ENCODE results near the gene PGM5. TPM values are rescaled to one million over a fixed set of nuclear protein-coding genes. Genes with fewer than 3 reads are reported as not detected.

PGM5 gene
- total RNA-seq, 1 experiment from 2014 or later = not detected

- POLR2A ChIA-PET (ENCODE audit: unreplicated experiment) = no interaction called here
- BruUV-seq (replicated peaks) = no TSS peak
- Histone ChIP-seq H3K9me2 (ENCODE audit: insufficient read depth) (peaks cover 3% of the 10 kb centered on the region; the same call in 1 of the 2 replicates), H3K27me3 (ENCODE audit: insufficient read depth, low read depth) (peaks cover 27% of the 10 kb centered on the region), H4K20me1 (ENCODE audit: insufficient read depth) (no peaks in the 10 kb centered on the region), H3K9me3 (ENCODE audit: insufficient read depth, low read depth) (no peaks in the 10 kb centered on the region), H3K79me2 (ENCODE audit: low read depth) (no peaks in the 10 kb centered on the region), H3K36me3 (ENCODE audit: low read depth) (no peaks in the 10 kb centered on the region), H2AFZ (no peak overlapping the region), H3K4me3 (no peak overlapping the region), H3K4me1 (replicated peaks; ENCODE audit: insufficient read depth) (no peaks in the 10 kb centered on the region), H3F3A (ENCODE audit: insufficient read depth, low read depth) (no peaks in the 10 kb centered on the region), H3K27ac (no peak overlapping the region), H3K4me2 (no peak overlapping the region)
- DNase-seq = no peak
- TF ChIP-seq EZH2 (IDR thresholded peaks at IDR 0.05; ENCODE audit: low read depth) (no peak), CTCF (conservative IDR thresholded peaks at IDR 0.05) (no peak)
- CTCF ChIA-PET = no interaction called here
- intact Hi-C loops (cut with micrococcal nuclease; ENCODE audit: unreplicated experiment) = no loop called here
These were observed 105.8 kb downstream of the PGM5 start for GRCh38 chr9:68462105-68462775.

DNA sequence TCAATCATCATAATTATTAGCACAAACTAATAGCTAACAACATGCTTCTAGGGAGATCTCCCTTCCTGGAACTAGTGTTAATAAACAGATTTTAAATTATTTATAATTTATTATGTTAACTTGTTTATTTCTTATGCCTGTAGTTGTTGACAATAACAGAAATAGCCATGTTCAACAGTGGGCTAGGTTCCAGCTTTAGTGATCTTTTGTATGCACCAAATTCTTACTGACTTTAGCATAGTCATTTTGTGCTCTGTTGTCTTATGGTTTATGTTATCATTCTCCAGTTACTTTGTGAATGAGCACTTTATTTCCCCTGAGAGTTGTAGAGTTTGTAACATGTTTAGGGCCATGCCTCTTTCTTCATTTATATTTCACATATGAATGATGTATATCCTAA lies 113.7 kb downstream of the PGM5 start:
- no peak overlapping the region for H3K4me2 ChIP-seq
- no peaks in the 10 kb centered on the region for H3K9me3 ChIP-seq (ENCODE audit: insufficient read depth, low read depth)
- H3K4me1 ChIP-seq (replicated peaks; ENCODE audit: insufficient read depth) = no peaks in the 10 kb centered on the region
- ChIA-PET POLR2A (ENCODE audit: unreplicated experiment) (no interaction called here), CTCF (no interaction called here)
- H4K20me1 ChIP-seq (ENCODE audit: insufficient read depth) = no peaks in the 10 kb centered on the region
- no peak for DNase-seq
- H3K79me2 ChIP-seq (ENCODE audit: low read depth) = no peaks in the 10 kb centered on the region
- no peak overlapping the region for H3K4me3 ChIP-seq
- intact Hi-C loops (cut with micrococcal nuclease; ENCODE audit: unreplicated experiment) = no loop called here
- no peak overlapping the region for H3K27ac ChIP-seq
- H2AFZ ChIP-seq = no peak overlapping the region
- TF ChIP-seq EZH2 (IDR thresholded peaks at IDR 0.05; ENCODE audit: low read depth) = no peak
- TF ChIP-seq CTCF (conservative IDR thresholded peaks at IDR 0.05) = no peak
- H3K36me3 ChIP-seq (ENCODE audit: low read depth) = no peaks in the 10 kb centered on the region
- no peaks in the 10 kb centered on the region for H3K9me2 ChIP-seq (ENCODE audit: insufficient read depth)
- peaks cover 27% of the 10 kb centered on the region; the same call in 1 of the 2 replicates for H3K27me3 ChIP-seq (ENCODE audit: insufficient read depth, low read depth)
- no peaks in the 10 kb centered on the region for H3F3A ChIP-seq (ENCODE audit: insufficient read depth, low read depth)
- no TSS peak for BruUV-seq (replicated peaks)

DNA sequence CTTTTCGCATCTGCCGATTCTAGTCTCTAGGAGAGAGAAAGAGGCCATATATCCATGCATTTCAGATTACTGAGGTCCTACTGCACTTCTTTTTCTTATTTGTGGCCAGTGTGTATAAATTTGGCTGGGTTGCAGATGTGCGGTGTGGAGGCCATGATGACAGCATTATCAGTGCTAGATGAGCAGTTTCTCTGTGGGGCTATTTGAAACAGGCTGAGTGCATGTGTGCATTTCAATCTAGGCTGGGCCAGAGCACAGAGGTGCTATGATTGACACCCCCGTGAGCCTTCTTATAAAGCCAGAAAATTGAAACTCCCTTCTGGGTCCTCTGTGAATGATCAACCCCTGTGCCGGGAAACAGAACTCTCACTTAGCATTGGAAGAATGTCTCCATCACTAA lies 114.2 kb downstream of the PGM5 start:
- Histone ChIP-seq H3K9me3 (ENCODE audit: insufficient read depth, low read depth) (no peaks in the 10 kb centered on the region), H2AFZ (no peak overlapping the region), H3K27me3 (ENCODE audit: insufficient read depth, low read depth) (peaks cover 25% of the 10 kb centered on the region; the same call in 1 of the 2 replicates), H3K36me3 (ENCODE audit: low read depth) (no peaks in the 10 kb centered on the region), H3K79me2 (ENCODE audit: low read depth) (no peaks in the 10 kb centered on the region), H3K9me2 (ENCODE audit: insufficient read depth) (no peaks in the 10 kb centered on the region), H3K27ac (no peak overlapping the region), H3K4me2 (no peak overlapping the region), H3K4me1 (replicated peaks; ENCODE audit: insufficient read depth) (no peaks in the 10 kb centered on the region), H4K20me1 (ENCODE audit: insufficient read depth) (no peaks in the 10 kb centered on the region), H3F3A (ENCODE audit: insufficient read depth, low read depth) (no peaks in the 10 kb centered on the region), H3K4me3 (no peak overlapping the region)
- TF ChIP-seq EZH2 (IDR thresholded peaks at IDR 0.05; ENCODE audit: low read depth) (no peak), CTCF (conservative IDR thresholded peaks at IDR 0.05) (no peak)
- ChIA-PET CTCF (no interaction called here), POLR2A (ENCODE audit: unreplicated experiment) (no interaction called here)
- intact Hi-C loops (cut with micrococcal nuclease; ENCODE audit: unreplicated experiment) = no loop called here
- no TSS peak for BruUV-seq (replicated peaks)
- no peak for DNase-seq
